ENCODE measurements around the gene STK39. TPM values are rescaled to one million over a fixed set of nuclear protein-coding genes. Genes with fewer than 3 reads are reported as not detected.

Gene STK39
- total RNA-seq, 1 donor from 2014 or later, result 46.0 TPM

GRCh38 chr2:168079236-168079635, 168.2 kb downstream of the STK39 start:
- no peak for DNase-seq (ENCODE audit: low read depth)
- H3K4me3 ChIP-seq (ENCODE audit: low read depth, low read length), result no peak overlapping the region
- TF ChIP-seq CTCF (conservative IDR thresholded peaks at IDR 0.05; ENCODE audit: low read depth, low read length), result no peak

GRCh38 chr2:168076731-168077130, 170.7 kb downstream of the STK39 start:
- DNase-seq (ENCODE audit: low read depth), result no peak
- TF ChIP-seq CTCF (conservative IDR thresholded peaks at IDR 0.05; ENCODE audit: low read depth, low read length), result no peak
- no peak overlapping the region for H3K4me3 ChIP-seq (ENCODE audit: low read depth, low read length)

GRCh38 chr2:168075446-168075845, 171.9 kb downstream of the STK39 start:
- no peak for TF ChIP-seq CTCF (conservative IDR thresholded peaks at IDR 0.05; ENCODE audit: low read depth, low read length)
- no peak overlapping the region for H3K4me3 ChIP-seq (ENCODE audit: low read depth, low read length)
- DNase-seq (ENCODE audit: low read depth), result no peak

- no peak for TF ChIP-seq CTCF (conservative IDR thresholded peaks at IDR 0.05; ENCODE audit: low read depth, low read length)
- no peak for DNase-seq (ENCODE audit: low read depth)
- H3K4me3 ChIP-seq (ENCODE audit: low read depth, low read length), result no peak overlapping the region
These were observed 174.6 kb downstream of the STK39 start for GRCh38 chr2:168072626-168073303.

- DNase-seq (ENCODE audit: low read depth), result no peak
- H3K4me3 ChIP-seq (ENCODE audit: low read depth, low read length), result no peak overlapping the region
- no peak for TF ChIP-seq CTCF (conservative IDR thresholded peaks at IDR 0.05; ENCODE audit: low read depth, low read length)
These were observed 183.1 kb downstream of the STK39 start for GRCh38 chr2:168064011-168064998.

- no peak for TF ChIP-seq CTCF (conservative IDR thresholded peaks at IDR 0.05; ENCODE audit: low read depth, low read length)
- no peak for DNase-seq (ENCODE audit: low read depth)
- no peak overlapping the region for H3K4me3 ChIP-seq (ENCODE audit: low read depth, low read length)
These were observed 184.5 kb downstream of the STK39 start for GRCh38 chr2:168062936-168063335.
